Measurements from ENCODE around the gene OR8B12.

DNA sequence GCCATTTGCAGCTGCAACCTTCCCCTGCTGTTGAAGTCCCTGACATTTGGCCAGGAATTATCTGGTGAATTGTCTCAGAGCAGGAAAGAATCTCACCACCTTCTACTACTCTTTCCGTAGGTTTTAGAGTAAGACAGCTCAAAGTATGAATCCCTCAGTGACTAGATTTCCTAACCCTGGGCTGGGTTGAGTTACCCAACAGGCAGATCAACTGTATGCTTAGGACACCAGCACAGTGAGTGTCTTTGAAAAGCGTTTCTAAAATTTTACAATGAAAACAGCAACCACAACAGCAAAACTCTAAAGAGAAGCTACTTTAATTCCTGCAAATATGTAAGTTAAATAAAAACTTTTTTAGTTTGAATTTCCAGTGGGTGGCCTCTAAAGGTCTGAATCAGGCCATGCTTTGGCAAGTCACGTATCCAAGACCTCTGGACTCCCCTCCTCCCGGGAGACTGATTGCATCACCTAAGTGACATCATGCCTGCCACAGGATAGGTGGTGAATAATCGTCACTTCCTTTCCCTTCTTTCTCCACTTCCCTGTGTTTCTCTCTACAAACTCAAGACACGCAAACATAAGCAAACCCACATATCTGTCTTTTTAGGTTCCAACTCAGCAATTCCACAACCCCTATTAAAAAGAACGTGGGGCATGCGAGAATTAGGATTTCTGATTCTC, 7.8 kb downstream of the OR8B12 start:
- TF ChIP-seq YY1 (IDR thresholded peaks at IDR 0.05; ENCODE audit: low read depth, low read length) (no peak), ETV6 (conservative IDR thresholded peaks at IDR 0.05 in 1 of 2, IDR thresholded peaks at IDR 0.05 in 1 of 2; ENCODE audit: borderline replicate concordance in 1 of 2, low read depth in 1 of 2) (no peak), REST (IDR thresholded peaks at IDR 0.05; ENCODE audit: low read depth, low read length) (no peak), POLR2A (IDR thresholded peaks at IDR 0.05; ENCODE audit: low read depth, low read length) (no peak)
- TF ChIP-seq, protein P1, sequence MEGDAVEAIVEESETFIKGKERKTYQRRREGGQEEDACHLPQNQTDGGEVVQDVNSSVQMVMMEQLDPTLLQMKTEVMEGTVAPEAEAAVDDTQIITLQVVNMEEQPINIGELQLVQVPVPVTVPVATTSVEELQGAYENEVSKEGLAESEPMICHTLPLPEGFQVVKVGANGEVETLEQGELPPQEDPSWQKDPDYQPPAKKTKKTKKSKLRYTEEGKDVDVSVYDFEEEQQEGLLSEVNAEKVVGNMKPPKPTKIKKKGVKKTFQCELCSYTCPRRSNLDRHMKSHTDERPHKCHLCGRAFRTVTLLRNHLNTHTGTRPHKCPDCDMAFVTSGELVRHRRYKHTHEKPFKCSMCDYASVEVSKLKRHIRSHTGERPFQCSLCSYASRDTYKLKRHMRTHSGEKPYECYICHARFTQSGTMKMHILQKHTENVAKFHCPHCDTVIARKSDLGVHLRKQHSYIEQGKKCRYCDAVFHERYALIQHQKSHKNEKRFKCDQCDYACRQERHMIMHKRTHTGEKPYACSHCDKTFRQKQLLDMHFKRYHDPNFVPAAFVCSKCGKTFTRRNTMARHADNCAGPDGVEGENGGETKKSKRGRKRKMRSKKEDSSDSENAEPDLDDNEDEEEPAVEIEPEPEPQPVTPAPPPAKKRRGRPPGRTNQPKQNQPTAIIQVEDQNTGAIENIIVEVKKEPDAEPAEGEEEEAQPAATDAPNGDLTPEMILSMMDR (IDR thresholded peaks at IDR 0.05 in 2 of 3, conservative IDR thresholded peaks at IDR 0.05 in 1 of 3; ENCODE audit: control insufficient read depth in 2 of 3, extremely low read depth in 1 of 3, insufficient read depth in 1 of 3, low read depth in 3 of 3, low read length in 3 of 3), result no peak

All from GM12878 (cell line).